ENCODE results near the gene SLC6A12. TPM values are rescaled to one million over a fixed set of nuclear protein-coding genes. Genes with fewer than 3 reads are reported as not detected.

SLC6A12 gene
- total RNA-seq, 4 donors from 2014 or later, result 0.28 to 2.4 TPM; not detected in 2

DNA sequence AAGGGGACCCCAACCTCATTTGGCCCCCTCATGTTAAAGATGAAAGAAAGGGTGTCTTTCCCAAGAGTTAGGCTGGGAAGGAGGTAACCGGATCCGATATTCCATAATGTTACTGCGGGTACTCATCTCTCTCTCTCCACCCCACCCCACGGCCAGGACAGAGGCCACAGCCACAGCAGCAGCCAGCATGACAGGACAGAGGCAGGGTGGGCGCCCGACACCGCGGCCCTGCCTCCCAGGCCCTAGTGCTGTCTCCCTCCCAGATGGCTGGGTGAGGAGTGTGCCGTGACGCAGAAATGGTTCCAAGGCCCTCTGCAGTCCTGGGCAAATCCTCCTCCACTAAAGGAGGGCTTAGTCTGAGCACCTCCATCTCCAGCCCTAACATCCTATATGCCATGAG lies 6.2 kb downstream of the SLC6A12 start:
- H3K4me1 ChIP-seq, result peaks cover 0 to 8% of the 10 kb centered on the region in 2 donors
- H3K36me3 ChIP-seq, result no peaks in the 10 kb centered on the region
- intact Hi-C loops (cut with DNase I; ENCODE audit: low total_unique reads), result no loop called here
- H3K4me3 ChIP-seq, result no peak overlapping the region
- H3K27me3 ChIP-seq, result no peaks in the 10 kb centered on the region
- no peak for DNase-seq
- no peak for TF ChIP-seq POLR2A (IDR thresholded peaks at IDR 0.05)
- TF ChIP-seq, protein P1, sequence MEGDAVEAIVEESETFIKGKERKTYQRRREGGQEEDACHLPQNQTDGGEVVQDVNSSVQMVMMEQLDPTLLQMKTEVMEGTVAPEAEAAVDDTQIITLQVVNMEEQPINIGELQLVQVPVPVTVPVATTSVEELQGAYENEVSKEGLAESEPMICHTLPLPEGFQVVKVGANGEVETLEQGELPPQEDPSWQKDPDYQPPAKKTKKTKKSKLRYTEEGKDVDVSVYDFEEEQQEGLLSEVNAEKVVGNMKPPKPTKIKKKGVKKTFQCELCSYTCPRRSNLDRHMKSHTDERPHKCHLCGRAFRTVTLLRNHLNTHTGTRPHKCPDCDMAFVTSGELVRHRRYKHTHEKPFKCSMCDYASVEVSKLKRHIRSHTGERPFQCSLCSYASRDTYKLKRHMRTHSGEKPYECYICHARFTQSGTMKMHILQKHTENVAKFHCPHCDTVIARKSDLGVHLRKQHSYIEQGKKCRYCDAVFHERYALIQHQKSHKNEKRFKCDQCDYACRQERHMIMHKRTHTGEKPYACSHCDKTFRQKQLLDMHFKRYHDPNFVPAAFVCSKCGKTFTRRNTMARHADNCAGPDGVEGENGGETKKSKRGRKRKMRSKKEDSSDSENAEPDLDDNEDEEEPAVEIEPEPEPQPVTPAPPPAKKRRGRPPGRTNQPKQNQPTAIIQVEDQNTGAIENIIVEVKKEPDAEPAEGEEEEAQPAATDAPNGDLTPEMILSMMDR (IDR thresholded peaks at IDR 0.05), result no peak
- H3K27ac ChIP-seq, result no peak overlapping the region
- H3K9me3 ChIP-seq, result no peaks in the 10 kb centered on the region

DNA sequence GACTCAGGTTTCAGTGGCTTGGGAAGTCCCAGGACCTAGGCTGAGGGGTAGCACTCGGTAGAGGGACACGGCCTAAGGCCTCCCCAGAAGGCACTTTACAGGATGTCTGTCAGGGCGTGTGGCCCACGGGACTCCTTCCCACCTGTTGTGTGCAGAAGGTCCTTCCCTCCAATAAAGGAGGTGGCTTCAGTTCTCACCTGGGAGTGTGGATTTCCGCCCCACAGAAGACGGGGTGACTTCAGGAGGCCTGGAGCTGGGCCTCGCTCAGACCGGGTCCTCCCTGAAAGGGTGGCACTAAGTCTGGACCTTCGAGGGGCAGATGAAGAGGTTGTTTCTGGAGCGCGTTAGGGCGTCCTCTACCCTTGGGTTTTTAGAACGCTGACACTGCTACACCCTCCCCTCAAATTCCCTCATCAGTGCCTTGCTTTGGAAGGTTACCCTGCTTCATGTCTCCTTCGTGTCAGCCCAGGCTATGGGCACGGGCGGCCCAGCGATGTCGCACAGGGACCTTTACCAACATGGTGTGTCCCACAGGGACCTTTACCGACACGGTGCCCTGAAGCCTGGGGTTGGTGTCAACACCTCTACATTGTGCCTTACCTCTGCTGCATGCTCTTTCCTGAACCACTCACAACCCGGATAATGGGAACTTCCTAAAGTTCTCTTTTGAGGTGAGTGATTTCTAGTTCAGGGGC lies 7.1 kb downstream of the SLC6A12 start:
- DNase-seq, result no peak
- H3K9me3 ChIP-seq, result no peaks in the 10 kb centered on the region
- no peak overlapping the region for H3K27ac ChIP-seq
- H3K4me1 ChIP-seq, result peaks cover 0 to 8% of the 10 kb centered on the region in 2 donors
- H3K27me3 ChIP-seq, result no peaks in the 10 kb centered on the region
- H3K36me3 ChIP-seq, result no peaks in the 10 kb centered on the region
- TF ChIP-seq, protein P1 (IDR thresholded peaks at IDR 0.05), result no peak
- intact Hi-C loops (cut with DNase I; ENCODE audit: low total_unique reads), result no loop called here
- H3K4me3 ChIP-seq, result no peak overlapping the region

DNA sequence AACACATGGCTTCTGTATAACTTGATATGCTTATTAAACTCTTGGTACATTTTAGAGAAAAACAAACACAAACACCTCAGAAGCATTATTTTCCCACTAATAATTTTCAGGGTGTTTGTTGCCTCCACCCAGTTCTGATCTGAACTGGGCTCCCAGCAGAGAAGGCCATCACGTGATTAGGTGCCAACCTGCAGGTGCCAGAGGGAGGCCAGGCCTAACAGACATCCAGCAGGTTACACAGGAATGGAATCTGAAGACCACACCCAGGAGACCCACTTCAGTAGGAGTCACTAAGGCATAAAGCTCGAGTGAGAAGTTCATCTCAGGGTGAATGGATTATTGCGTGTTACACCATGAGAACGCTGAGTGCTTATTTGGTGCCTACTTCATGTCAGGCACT lies 8.9 kb downstream of the SLC6A12 start:
- peaks cover 0 to 8% of the 10 kb centered on the region in 2 donors for H3K4me1 ChIP-seq
- no peaks in the 10 kb centered on the region for H3K27me3 ChIP-seq
- TF ChIP-seq, protein P1 (IDR thresholded peaks at IDR 0.05), result no peak
- no peak for TF ChIP-seq POLR2A (IDR thresholded peaks at IDR 0.05)
- intact Hi-C loops (cut with DNase I; ENCODE audit: low total_unique reads), result no loop called here
- no peaks in the 10 kb centered on the region for H3K9me3 ChIP-seq
- no peak for DNase-seq
- H3K4me3 ChIP-seq, result no peak overlapping the region
- H3K27ac ChIP-seq, result no peak overlapping the region
- no peaks in the 10 kb centered on the region for H3K36me3 ChIP-seq

DNA sequence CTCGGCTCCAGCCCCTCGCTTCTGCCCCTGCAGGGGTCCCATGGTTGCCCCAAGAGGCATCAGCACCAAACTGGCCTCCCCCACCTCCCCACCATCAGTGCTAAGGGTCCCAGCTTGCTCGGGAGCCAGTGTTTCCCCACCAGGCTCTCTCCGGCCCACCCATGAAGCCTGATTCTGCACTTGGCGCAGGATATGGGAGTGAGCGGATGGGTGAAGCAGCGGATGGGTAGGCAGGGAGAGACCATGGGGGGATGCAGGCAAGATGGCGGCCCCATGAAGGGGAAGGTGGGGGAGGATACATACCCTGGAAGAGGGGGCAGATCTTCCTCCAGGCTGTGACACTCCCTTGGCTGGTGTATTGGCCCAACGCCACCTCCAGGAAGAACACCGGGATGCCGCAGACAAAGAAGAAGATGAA lies 9.7 kb downstream of the SLC6A12 start:
- H3K36me3 ChIP-seq, result no peaks in the 10 kb centered on the region
- no peaks in the 10 kb centered on the region for H3K9me3 ChIP-seq
- TF ChIP-seq, protein P1 (IDR thresholded peaks at IDR 0.05), result no peak
- TF ChIP-seq POLR2A (IDR thresholded peaks at IDR 0.05), result no peak
- H3K4me3 ChIP-seq, result peak overlapping the region in 1 of 2 donors; percentile 26
- no peak for DNase-seq
- no peaks in the 10 kb centered on the region for H3K27me3 ChIP-seq
- no peak overlapping the region for H3K27ac ChIP-seq
- peaks cover 0 to 8% of the 10 kb centered on the region in 2 donors for H3K4me1 ChIP-seq
- intact Hi-C loops (cut with DNase I; ENCODE audit: low total_unique reads), result no loop called here

DNA sequence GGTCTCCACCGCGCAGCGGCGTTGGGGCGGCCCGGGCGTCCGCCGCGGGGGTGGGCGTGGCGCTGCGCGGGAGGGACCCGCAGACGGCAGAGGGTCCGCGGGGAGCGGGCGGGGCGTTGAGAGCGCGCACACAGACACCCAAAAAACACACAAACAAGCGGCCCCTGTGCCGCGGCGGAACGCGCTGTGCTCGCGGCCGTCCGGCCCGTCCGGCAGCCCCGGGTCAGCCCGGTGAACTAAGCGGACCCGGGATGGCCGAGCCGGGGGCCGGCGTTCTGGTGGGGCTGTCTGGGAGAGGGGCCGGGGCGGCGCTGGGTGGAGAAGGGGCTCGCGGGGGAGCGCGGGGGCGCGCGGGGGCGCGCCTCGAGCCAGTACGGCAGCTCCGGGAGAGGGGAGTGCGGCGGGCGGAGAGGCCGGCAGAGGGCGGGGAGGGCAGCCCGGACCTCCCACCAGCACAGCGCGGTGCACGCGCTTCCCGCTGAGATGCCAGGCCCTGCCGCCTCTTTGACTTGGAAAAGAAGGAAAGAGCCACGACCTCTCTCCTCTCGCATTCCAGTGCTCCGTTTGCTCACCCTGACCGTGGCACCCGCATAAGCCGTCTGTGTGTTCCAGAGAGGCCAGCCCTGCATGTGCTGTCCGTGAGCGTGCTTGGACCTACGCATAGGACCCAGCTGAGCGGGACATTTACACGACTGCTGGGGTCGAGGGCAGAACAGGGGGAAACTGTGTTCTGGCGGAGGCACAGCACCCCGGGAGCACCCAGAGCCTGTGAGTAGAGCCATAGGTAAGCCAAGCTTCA lies 10.3 kb downstream of the SLC6A12 start:
- intact Hi-C loops (cut with DNase I; ENCODE audit: low total_unique reads), result no loop called here
- peak overlapping the region in 1 of 2 donors; percentile 0 for H3K27ac ChIP-seq
- no peaks in the 10 kb centered on the region for H3K27me3 ChIP-seq
- peak in 1 of 2 donors; percentile 31 for DNase-seq
- no peak for TF ChIP-seq POLR2A (IDR thresholded peaks at IDR 0.05)
- TF ChIP-seq, protein P1 (IDR thresholded peaks at IDR 0.05), result peak in 1 of 4 experiments; percentile 12
- H3K9me3 ChIP-seq, result no peaks in the 10 kb centered on the region
- H3K4me3 ChIP-seq, result peak overlapping the region; percentile 26 to 43
- peaks cover 0 to 8% of the 10 kb centered on the region in 2 donors for H3K4me1 ChIP-seq
- no peaks in the 10 kb centered on the region for H3K36me3 ChIP-seq

All from uterus (tissue), 4 donors.